GM12864 (cell line): ENCODE results near the gene SLC1A7.

ENCODE experiments used
- DNase-seq: peaks from one replicate; pipeline ENCODE4 v3.0.0-alpha.2; 2011; ENCODE audit warnings: low read depth
- H3K4me3 ChIP-seq: 2 replicates; pipeline ENCODE4 v1.5.1; 2011; ENCODE audit warnings: mild to moderate bottlenecking, low read depth, low read length, control low read depth
- CTCF ChIP-seq: IDR thresholded peaks from 2 replicates; pipeline ENCODE4 v1.5.1; 2011; ENCODE audit warnings: low read depth, mild to moderate bottlenecking, moderate library complexity, low read length, control low read depth, inconsistent platforms; ENCODE audit errors: missing control alignments

The SLC1A7 gene

DNA sequence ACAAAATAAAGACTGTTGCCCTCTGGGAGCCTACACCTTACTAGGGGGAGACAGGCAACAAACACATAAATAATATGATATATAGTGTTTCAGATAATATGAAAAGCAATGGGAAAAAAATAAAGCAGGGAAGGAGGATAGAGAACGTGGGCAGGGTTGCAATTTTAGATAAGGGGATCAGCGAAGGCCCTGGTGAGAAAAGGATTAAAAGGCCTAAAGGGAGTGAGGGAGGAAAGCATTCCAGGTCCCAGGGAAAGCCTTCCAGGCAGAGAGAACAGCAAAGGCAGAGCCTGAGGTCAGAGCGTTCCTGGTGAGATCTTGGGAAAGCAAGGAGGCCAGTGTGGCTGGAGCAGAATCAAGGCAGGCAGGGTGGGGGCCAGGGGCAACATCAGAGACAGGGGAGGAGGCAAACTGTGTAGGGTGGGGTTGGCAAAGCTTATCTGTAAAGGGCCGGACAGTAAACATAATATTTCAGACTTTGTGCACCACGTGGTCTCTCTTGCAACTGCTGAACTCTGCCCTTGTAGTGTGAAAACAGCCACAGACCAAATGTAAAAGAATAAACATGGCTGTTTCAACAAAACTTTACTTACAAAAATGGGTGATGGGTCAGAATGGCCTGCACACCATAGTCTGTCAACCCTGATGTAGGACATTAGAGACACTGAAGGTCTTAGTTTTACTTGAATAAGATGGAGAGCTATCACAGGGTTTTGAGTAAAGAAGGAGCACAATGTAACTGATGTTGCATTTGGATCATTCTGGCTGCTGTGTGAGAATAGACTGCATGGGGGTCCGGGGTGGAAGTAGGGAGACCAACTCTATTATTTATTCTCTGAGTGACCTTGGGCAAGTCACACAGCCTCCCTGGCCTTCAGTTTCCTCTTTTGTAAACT lies 40.9 kb upstream of the SLC1A7 start:
- no peak for TF ChIP-seq CTCF
- no peak for DNase-seq
- H3K4me3 ChIP-seq, result no peak overlapping the region

GRCh38 chr1:53182716-53183094 lies 40.3 kb upstream of the SLC1A7 start:
- DNase-seq, result no peak
- H3K4me3 ChIP-seq, result no peak overlapping the region

GRCh38 chr1:53182111-53182593 lies 39.7 kb upstream of the SLC1A7 start:
- peak; percentile 57 for DNase-seq
- TF ChIP-seq CTCF, result peak; percentile 83
- H3K4me3 ChIP-seq, result no peak overlapping the region

More at GRCh38 chr1:53182716-53183094, 40.3 kb upstream of the SLC1A7 start:
- TF ChIP-seq CTCF, result no peak

- DNase-seq, result no peak
- TF ChIP-seq CTCF, result no peak
- H3K4me3 ChIP-seq, result no peak overlapping the region
These were observed 38.5 kb upstream of the SLC1A7 start for GRCh38 chr1:53180951-53181350.

- no peak for DNase-seq
- no peak overlapping the region for H3K4me3 ChIP-seq
- no peak for TF ChIP-seq CTCF
These were observed 37.8 kb upstream of the SLC1A7 start for GRCh38 chr1:53180226-53180625.

DNA sequence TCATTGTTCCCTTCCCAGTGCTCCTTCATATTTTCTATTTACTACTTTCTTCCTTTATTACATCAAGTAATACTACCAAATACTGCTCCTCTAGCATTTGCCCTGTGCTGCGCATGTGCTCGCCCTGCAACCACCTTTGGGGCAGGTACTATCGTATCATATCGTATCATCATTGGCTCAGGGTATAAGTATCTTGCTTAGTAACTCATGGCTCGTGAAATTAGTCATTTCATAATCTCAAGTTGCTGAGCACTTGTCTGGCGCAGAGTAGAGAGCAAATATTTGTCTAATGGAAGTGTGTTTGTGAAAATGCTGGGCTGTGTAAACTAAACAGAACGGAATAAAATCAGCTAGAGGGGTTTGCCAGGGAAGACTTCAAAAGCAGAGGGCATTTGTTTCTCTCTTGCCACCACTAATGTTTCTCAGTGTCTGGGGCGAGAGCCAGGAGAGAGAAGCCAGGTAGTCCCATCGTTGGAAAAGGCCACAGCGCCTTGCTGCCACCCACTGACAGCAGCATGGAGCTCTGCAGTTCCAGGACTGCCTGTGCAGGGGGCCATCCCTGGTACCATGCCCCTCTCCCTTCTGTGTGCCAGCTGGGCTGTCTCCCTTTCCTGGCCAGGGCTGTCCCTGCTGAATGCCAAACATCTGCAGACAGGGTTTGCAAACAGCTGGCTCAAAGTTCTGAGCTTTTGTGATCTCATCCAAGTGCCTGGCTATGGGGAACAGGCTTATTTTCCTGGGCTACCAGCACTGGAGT lies 34.2 kb upstream of the SLC1A7 start:
- H3K4me3 ChIP-seq, result no peak overlapping the region
- TF ChIP-seq CTCF, result no peak
- no peak for DNase-seq
